ENCODE measurements around the gene HTRA1.
A peak's percentile ranks its signal among the peaks of the same experiment; 100 is the strongest.

The HTRA1 gene

GRCh38 chr10:122455376-122456079 is 5.8 kb upstream of the HTRA1 start:
- no peak for DNase-seq

- DNase-seq = no peak
These were observed 3.4 kb upstream of the HTRA1 start for GRCh38 chr10:122457934-122458333.

GRCh38 chr10:122458693-122459092 is 2.7 kb upstream of the HTRA1 start:
- no peak for DNase-seq

GRCh38 chr10:122459561-122460273 is 1.6 kb upstream of the HTRA1 start:
- no peak for DNase-seq

GRCh38 chr10:122460891-122461293 is 461 bp upstream of the HTRA1 start:
- no peak for DNase-seq

- no peak for DNase-seq
These were observed 578 bp downstream of the HTRA1 start for GRCh38 chr10:122461729-122462532.

GRCh38 chr10:122462533-122463465 is 1.4 kb downstream of the HTRA1 start:
- no peak for DNase-seq

- DNase-seq = no peak
These were observed 2.3 kb downstream of the HTRA1 start for GRCh38 chr10:122463466-122464249.

- no peak for DNase-seq
These were observed 2.8 kb downstream of the HTRA1 start for GRCh38 chr10:122464250-122464510.

GRCh38 chr10:122464586-122464985 is 3.2 kb downstream of the HTRA1 start:
- DNase-seq = no peak

- no peak for DNase-seq
These were observed 4.2 kb downstream of the HTRA1 start for GRCh38 chr10:122465401-122466040.

- no peak for DNase-seq
These were observed 5.6 kb downstream of the HTRA1 start for GRCh38 chr10:122466951-122467381.

- DNase-seq = no peak
These were observed 6.3 kb downstream of the HTRA1 start for GRCh38 chr10:122467701-122468100.

- DNase-seq = no peak
These were observed 7.1 kb downstream of the HTRA1 start for GRCh38 chr10:122468307-122468925.

GRCh38 chr10:122468926-122469781 is 7.8 kb downstream of the HTRA1 start:
- DNase-seq = peak; percentile 3 to 6

GRCh38 chr10:122469848-122470247 is 8.5 kb downstream of the HTRA1 start:
- no peak for DNase-seq

- no peak for DNase-seq
These were observed 10.3 kb downstream of the HTRA1 start for GRCh38 chr10:122471531-122472177.

- DNase-seq = no peak
These were observed 11.8 kb downstream of the HTRA1 start for GRCh38 chr10:122473116-122473515.

- DNase-seq = no peak
These were observed 12.9 kb downstream of the HTRA1 start for GRCh38 chr10:122474131-122474818.

Measured in AML-193 (cell line).